Measurements from ENCODE around the gene FGF14.

The FGF14 gene

DNA sequence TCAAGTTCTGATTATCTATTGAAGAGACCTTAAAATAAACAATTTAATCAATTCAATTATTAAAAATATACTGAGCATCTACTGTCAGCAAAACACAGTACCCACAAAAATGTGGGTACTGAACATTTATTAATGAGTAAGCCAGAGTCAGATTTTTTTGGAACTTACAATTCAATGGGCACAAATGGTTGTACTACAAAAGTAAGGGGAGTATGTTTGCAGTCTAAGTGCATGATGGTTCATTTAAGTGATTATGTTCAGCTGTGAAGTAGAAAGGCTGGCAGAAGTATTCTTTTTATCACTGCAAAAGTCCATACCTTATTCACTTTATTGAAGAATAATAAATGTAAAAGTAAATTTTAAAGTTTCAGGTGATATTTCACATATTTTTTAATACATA is 27.6 kb downstream of the FGF14 start:
- Histone ChIP-seq H3K9ac (no peak overlapping the region), H3K4me2 (no peak overlapping the region), H3K27me3 (no peaks in the 10 kb centered on the region), H3K4me3 (no peak overlapping the region), H3K4me1 (no peaks in the 10 kb centered on the region), H3K9me3 (replicated peaks in 1 of 11) (no peaks in the 10 kb centered on the region), H3K36me3 (no peaks in the 10 kb centered on the region), H4K20me1 (no peaks in the 10 kb centered on the region), H3K27ac (no peak overlapping the region)
- TF ChIP-seq Cebpa-rat (IDR thresholded peaks at IDR 0.05): no peak

DNA sequence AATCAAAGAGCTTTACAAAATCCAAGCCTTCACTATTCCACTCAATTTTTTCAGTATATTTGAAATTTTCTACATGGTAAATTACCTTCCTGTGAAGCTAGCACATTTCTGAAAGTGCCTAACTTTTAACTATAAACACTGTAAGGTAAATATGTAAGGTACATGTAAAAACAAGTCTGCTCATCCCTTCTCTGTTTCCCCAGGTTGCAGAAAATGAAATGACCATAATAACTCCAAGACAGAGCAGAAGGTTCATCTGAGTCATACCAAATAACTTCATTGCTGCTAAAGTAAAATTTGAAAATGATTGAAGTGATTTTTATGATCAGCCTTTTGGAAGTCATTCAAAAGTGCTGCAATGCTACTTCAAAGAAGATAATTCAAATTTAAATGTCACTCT is 28.6 kb downstream of the FGF14 start:
- H3K27me3 ChIP-seq: no peaks in the 10 kb centered on the region
- H3K4me2 ChIP-seq: no peak overlapping the region
- H3K27ac ChIP-seq: no peak overlapping the region
- H4K20me1 ChIP-seq: no peaks in the 10 kb centered on the region
- no peak overlapping the region for H3K9ac ChIP-seq
- no peaks in the 10 kb centered on the region for H3K9me3 ChIP-seq (replicated peaks in 1 of 11)
- H3K36me3 ChIP-seq: no peaks in the 10 kb centered on the region
- H3K4me3 ChIP-seq: no peak overlapping the region
- no peak for TF ChIP-seq Cebpa-rat (IDR thresholded peaks at IDR 0.05)
- H3K4me1 ChIP-seq: no peaks in the 10 kb centered on the region

DNA sequence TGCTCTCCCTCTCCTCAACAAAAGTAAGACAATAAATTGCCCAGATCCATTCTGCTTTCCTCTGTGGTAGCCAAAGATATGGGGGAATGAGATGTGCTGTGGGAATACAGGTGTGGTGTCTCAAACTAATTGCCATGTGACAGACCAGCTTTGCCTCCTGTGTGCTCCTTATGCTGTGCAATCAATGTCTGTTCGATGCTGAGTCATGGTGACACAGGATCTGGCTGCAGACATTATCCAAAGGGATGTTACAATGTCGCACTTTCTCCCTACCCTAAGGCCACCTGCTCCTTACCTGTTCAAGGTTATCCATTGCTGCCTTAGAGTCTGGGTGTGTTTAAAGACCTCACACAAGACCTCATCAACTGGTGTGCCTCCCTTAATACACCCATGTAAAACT is 32.5 kb downstream of the FGF14 start:
- Histone ChIP-seq H3K27me3 (no peaks in the 10 kb centered on the region), H3K27ac (no peak overlapping the region)
- no peak for TF ChIP-seq Cebpa-rat (IDR thresholded peaks at IDR 0.05)

DNA sequence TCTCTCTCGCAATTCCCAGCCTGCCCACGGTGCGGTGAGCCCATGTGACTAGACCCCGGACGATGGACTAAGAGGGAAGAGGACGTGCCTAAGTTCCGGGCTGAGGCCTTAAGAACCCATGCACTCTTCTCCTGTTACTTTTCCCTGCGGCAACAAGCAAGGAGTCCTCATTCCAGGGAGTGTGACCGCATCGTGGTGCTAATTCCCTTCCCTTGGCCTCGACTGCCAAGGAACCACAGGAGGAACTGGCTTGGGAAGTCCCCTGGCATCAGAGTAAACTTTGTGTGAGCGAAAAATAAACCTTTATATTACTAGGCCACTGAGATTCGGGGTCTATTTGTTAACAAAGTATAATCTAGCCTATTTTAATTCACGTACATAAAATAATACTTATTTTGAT is 34.0 kb downstream of the FGF14 start:
- Histone ChIP-seq H3K9ac (no peak overlapping the region), H3K36me3 (no peaks in the 10 kb centered on the region), H4K20me1 (no peaks in the 10 kb centered on the region), H3K4me3 (no peak overlapping the region), H3K27me3 (no peaks in the 10 kb centered on the region), H3K9me3 (replicated peaks in 1 of 11) (no peaks in the 10 kb centered on the region), H3K4me1 (no peaks in the 10 kb centered on the region), H3K27ac (no peak overlapping the region), H3K4me2 (no peak overlapping the region)
- no peak for TF ChIP-seq Cebpa-rat (IDR thresholded peaks at IDR 0.05)

More for the DNA sequence above, 32.5 kb downstream of the FGF14 start:
- H4K20me1 ChIP-seq: no peaks in the 10 kb centered on the region
- no peak overlapping the region for H3K4me3 ChIP-seq
- H3K36me3 ChIP-seq: no peaks in the 10 kb centered on the region
- H3K4me1 ChIP-seq: no peaks in the 10 kb centered on the region
- H3K9me3 ChIP-seq (replicated peaks in 1 of 11): no peaks in the 10 kb centered on the region
- H3K9ac ChIP-seq: no peak overlapping the region
- no peak overlapping the region for H3K4me2 ChIP-seq

GRCh38 chr13:102361113-102361512 is 40.7 kb downstream of the FGF14 start:
- Histone ChIP-seq H3K27me3 (no peaks in the 10 kb centered on the region), H3K4me2 (no peak overlapping the region), H3K4me1 (no peaks in the 10 kb centered on the region), H3K9me3 (replicated peaks in 1 of 11) (no peaks in the 10 kb centered on the region), H3K27ac (no peak overlapping the region), H3K36me3 (no peaks in the 10 kb centered on the region), H3K9ac (no peak overlapping the region), H4K20me1 (no peaks in the 10 kb centered on the region), H3K4me3 (no peak overlapping the region)
- no peak for TF ChIP-seq Cebpa-rat (IDR thresholded peaks at IDR 0.05)

- H3K36me3 ChIP-seq: no peaks in the 10 kb centered on the region
- no peak overlapping the region for H3K27ac ChIP-seq
- H4K20me1 ChIP-seq: no peaks in the 10 kb centered on the region
- H3K4me3 ChIP-seq: no peak overlapping the region
- H3K4me2 ChIP-seq: no peak overlapping the region
- no peak for TF ChIP-seq Cebpa-rat (IDR thresholded peaks at IDR 0.05)
- H3K9me3 ChIP-seq (replicated peaks in 1 of 11): no peaks in the 10 kb centered on the region
- no peaks in the 10 kb centered on the region for H3K27me3 ChIP-seq
- H3K9ac ChIP-seq: no peak overlapping the region
- H3K4me1 ChIP-seq: no peaks in the 10 kb centered on the region
Observed at GRCh38 chr13:102359264-102359663, 42.6 kb downstream of the FGF14 start.

DNA sequence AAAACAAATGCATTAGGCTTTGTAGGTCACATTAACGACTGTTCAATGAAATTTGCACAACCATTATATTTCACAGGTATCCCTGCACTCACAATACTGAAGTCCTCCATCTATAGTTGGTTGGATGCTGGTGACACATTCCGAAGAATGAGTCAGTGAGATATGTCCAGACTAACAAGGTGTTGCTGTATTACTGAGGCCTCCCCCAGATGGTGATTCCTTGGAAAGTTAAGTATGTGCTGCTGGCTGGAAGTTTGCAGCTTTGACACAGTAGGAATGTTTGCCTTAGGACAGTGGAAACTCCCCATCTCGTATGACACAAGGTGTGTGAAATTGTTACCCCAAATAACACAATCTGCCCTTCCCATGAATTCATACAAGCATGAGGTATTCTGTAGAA is 46.6 kb downstream of the FGF14 start:
- H3K4me2 ChIP-seq: no peak overlapping the region
- no peak overlapping the region for H3K4me3 ChIP-seq
- H3K27me3 ChIP-seq: no peaks in the 10 kb centered on the region
- no peaks in the 10 kb centered on the region; a peak in 1 of 22 replicates for H4K20me1 ChIP-seq
- no peaks in the 10 kb centered on the region for H3K9me3 ChIP-seq (replicated peaks in 1 of 11)
- no peak overlapping the region for H3K9ac ChIP-seq
- no peak for TF ChIP-seq Cebpa-rat (IDR thresholded peaks at IDR 0.05)
- no peaks in the 10 kb centered on the region for H3K36me3 ChIP-seq
- no peaks in the 10 kb centered on the region for H3K4me1 ChIP-seq
- H3K27ac ChIP-seq: no peak overlapping the region

- H3K9ac ChIP-seq: no peak overlapping the region
- no peak overlapping the region for H3K4me2 ChIP-seq
- H3K27me3 ChIP-seq: no peaks in the 10 kb centered on the region
- H3K36me3 ChIP-seq: no peaks in the 10 kb centered on the region
- no peak for TF ChIP-seq Cebpa-rat (IDR thresholded peaks at IDR 0.05)
- no peaks in the 10 kb centered on the region for H3K9me3 ChIP-seq (replicated peaks in 1 of 11)
- no peaks in the 10 kb centered on the region for H3K4me1 ChIP-seq
- H3K27ac ChIP-seq: no peak overlapping the region
- no peak overlapping the region for H3K4me3 ChIP-seq
- no peaks in the 10 kb centered on the region; a peak in 1 of 22 replicates for H4K20me1 ChIP-seq
Observed at GRCh38 chr13:102354011-102354410, 47.8 kb downstream of the FGF14 start.

DNA sequence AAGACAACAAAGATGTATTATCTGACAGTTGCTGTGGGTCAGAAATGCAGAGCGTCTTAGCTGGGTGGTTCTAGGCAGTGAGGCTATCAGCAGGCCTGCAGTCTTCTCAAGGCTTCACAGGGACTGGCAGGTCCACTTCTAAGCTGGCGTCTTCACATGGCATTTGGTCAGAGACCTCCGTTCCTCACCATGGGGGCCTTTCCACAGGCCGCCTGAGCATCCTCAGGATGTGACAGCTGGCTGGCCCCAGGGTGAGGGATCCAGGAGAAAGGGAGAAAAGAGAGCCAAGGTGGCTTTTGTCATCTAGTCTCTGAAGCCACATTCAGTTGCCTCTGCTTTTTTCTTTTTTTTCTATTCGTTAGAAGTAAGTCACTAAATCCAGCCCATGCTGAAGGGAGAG is 50.3 kb downstream of the FGF14 start:
- Histone ChIP-seq H3K4me2 (no peak overlapping the region), H3K4me3 (no peak overlapping the region), H3K9ac (no peak overlapping the region), H4K20me1 (no peaks in the 10 kb centered on the region; a peak in 1 of 22 replicates), H3K27me3 (no peaks in the 10 kb centered on the region), H3K36me3 (no peaks in the 10 kb centered on the region), H3K27ac (no peak overlapping the region), H3K4me1 (no peaks in the 10 kb centered on the region), H3K9me3 (replicated peaks in 1 of 11) (no peaks in the 10 kb centered on the region)
- TF ChIP-seq Cebpa-rat (IDR thresholded peaks at IDR 0.05): no peak

DNA sequence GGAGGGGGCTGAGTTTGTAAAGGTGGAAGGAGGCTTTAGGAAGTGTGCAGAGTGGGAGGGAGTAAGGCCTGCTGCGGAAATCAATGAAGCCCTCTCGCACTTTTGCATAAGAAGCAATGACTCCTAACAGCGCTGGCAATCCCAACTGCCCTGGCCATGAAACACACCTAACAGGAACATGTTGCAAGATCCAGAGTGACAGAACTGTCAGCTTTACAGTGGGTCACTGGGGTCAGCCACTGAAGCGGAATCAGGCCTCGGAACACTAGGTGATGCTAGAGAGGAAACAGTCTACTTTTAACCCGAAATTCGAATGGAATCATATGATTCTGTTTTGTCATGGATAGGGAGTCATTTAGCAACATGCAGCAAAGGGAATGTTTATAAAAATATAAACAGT is 54.4 kb downstream of the FGF14 start:
- Histone ChIP-seq H3K27me3 (no peaks in the 10 kb centered on the region), H3K4me1 (no peaks in the 10 kb centered on the region), H3K9me3 (replicated peaks in 1 of 11) (no peaks in the 10 kb centered on the region), H4K20me1 (no peaks in the 10 kb centered on the region; a peak in 1 of 22 replicates), H3K9ac (no peak overlapping the region), H3K36me3 (no peaks in the 10 kb centered on the region), H3K27ac (no peak overlapping the region), H3K4me3 (no peak overlapping the region), H3K4me2 (no peak overlapping the region)
- no peak for TF ChIP-seq Cebpa-rat (IDR thresholded peaks at IDR 0.05)

GRCh38 chr13:102346769-102347168 is 55.1 kb downstream of the FGF14 start:
- no peaks in the 10 kb centered on the region for H3K27me3 ChIP-seq
- no peaks in the 10 kb centered on the region for H3K9me3 ChIP-seq (replicated peaks in 1 of 11)
- H4K20me1 ChIP-seq: no peaks in the 10 kb centered on the region; a peak in 1 of 22 replicates
- no peaks in the 10 kb centered on the region for H3K4me1 ChIP-seq
- H3K4me2 ChIP-seq: no peak overlapping the region
- H3K4me3 ChIP-seq: no peak overlapping the region
- H3K27ac ChIP-seq: no peak overlapping the region
- no peak for TF ChIP-seq Cebpa-rat (IDR thresholded peaks at IDR 0.05)
- H3K36me3 ChIP-seq: no peaks in the 10 kb centered on the region
- H3K9ac ChIP-seq: no peak overlapping the region

Data from BLaER1 treated with 17β-estradiol and CSF1 and Interleukin-3, amounts not matched to agents 10 nM and 100 nM (cell line).